ENCODE results near the gene GNB1L.
"Not testable (repeated sequence)": the region's sequence is repeated elsewhere in the genome, so short reads cannot be mapped to it uniquely, and the experiment has no call there.

The GNB1L gene

DNA sequence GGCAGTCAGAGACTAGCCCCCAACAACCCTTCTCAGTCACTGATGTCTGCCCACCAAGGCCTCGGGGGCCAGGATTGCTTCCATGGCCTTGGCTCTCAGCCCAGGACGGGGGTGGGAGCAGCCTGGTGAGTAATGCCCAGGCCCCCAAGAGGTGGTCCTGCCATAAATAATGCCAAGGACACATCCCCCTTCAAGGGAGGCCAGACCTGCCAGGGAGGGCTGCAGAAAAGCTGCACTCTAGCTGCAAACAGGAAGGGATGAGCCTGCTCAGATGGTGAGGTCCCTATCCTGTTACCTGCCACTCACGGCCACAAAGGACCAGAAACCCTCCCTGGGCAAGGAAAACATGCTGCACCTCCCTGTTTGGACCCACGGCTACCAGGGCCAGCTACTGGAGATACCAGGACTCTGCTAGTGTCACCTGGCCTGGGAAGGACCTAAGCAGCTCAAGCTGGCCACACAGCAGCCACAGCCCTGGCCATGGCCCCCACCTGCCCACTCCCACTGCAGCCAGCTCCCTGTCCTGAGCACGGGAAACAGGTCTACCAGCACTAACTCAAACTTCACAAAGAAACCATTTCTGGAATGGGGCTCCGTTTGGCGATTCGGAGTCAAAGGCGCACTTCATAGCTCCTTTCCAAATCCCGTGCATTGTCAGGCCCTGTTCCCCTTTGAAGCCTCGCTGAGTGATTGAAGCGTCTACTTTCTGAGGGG, 12.1 kb downstream of the GNB1L start:
- no peak for DNase-seq

DNA sequence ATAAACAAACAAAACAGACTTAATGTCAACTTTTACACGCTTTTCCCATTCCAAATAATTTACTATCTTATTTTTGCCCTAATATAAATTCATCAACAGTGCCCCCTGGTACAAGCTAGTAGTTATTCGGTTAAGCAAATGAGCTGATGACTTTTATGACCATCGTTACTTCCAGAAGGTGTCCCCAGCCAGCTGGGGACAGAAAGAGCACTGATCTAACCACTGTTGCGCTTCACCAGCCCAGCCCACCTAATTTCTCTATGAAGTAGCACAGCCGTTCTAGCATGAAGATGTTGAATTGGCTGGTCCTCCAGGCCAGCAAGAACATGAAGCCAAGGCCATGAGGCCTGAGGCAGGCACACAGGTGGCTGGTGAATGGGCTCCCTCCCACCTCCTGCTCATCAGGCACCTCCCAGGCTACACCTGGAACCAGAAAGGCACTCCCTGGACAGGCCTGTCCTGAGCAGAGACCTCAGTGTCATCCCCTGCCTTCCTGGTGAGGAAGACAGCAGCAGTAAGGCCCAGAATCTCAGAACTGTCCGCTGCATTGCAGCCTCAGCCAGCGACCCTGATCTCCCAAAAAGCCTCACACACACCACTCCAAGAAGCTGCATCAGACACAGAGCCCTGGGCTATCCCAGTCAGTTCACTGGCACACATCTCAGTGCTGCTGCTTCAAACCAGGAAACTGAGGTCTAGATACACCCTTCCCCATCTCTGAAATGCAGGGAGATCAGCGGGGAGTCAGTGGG, 12.9 kb downstream of the GNB1L start:
- no peak for DNase-seq

DNA sequence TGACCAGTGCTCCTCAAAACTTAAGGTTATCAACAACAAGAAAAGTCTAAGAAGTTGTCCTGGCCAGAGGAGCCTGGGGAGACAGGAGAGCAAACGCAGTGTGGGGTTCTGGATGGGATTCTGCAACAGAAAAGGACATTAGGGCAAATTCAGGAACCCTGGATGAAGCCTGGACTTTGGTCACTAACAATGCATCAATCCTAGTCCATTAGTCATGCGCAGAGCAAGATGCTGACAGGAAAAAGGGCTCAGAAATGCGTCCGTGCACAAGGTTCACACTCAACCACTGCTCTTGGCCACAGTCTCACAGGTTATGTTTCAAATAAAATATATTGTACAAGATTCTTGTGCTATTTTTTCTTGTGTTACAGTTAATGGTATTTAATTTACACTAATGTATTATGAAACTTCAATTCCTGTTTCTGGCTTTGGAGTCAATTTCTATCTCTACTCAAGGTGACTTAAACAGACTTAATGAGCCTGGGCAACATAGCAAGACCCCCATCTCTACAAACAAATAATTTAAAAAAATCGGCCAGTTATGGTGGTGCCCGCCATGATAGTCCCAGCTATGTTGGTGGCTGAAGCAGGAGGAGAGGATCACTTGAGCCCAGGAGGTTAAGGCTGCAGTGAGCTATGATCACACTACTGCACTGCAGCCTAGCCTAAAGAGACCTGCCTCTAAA, 13.6 kb downstream of the GNB1L start:
- DNase-seq, result no peak

DNA sequence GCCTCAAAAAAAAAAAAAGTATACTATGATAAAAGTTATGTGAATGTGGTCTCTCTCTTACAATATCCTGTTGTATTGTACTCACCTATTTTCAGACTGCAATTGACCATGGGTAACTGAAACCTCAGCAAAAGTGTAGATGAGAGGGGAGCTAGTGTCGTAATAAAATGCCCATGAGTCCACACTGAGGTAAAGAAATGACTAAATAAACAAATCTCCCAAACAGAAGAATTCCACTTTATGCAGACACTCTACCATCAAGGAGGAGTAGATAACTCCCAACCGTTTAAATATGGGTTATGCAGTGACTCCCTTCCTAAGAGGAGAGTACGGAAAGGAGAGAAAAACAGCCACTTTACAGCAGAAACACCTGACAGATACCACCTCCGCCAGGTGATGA, 14.6 kb downstream of the GNB1L start:
- no peak for DNase-seq

DNA sequence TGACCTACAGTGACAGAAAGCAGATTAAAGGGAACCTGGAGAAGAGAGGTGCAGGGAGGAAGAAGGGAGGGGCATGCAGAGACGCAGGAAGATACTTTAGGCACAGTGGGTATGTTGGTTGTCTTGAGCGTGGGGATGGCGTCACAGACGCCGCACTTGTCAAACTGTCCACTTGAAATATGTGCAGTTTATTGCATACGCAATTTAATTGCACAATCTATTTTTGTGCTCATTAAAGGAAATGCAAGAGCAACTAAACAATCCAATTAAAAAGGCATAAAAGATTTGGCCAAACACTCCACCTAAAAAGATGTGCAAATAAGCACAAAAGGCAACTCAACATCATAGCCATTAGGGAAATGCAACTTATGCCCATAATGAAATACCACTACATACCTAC, 16.8 kb downstream of the GNB1L start:
- no peak for DNase-seq

DNA sequence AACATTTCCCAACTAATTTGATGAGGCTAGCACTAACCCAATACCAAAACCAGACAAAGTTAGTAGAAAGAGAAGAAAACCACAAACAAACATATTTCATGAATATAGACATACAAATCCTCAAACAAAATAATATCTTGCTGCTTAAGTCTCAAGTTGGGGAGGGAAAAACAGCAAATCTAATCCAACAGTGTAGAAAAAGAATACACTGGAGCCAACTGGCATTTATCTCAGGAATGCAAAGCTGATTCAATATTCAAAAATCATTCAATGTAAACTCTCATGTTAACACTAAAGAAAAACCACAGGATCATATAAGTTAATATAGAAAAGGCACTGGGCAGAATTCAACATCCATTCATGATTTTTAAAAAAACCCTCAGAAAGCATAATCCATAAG, 18.2 kb downstream of the GNB1L start:
- no peak for DNase-seq

DNA sequence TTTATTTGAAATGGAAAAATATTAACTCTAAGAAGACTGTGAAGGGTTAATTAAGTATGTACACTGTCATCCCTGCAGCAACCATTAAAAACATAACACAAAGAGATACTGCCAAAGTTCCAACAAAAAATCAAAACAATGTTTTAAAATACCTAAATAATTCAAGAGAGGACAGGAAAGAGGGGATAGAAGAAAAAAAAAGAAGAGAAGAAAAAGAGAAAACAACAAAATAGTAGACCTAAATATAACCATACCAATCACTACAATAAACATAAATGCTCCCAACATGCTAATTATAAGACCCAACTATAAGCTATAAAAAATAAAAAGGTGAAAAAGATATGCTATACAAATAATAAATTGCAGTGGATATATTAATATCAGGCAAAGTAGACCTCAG, 20.1 kb downstream of the GNB1L start:
- no peak for DNase-seq

DNA sequence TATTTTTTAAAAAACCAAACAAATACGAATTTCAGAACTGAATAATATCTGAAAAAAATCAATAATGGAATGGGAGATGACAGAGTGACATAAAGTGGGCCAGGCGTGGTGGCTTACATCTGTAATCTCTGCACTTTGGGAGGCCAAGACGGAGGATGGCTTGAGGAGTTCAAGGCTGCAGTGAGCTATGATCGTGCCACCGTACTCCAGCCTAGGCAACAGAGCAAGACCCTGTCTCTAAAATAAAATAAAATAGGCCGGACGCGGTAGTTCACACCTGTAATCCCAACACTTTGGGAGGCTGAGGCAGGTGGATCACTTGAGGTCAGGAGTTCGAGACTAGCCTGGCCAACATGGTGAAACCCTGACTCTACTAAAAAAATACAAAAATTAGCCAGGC, 21.3 kb downstream of the GNB1L start:
- not testable (repeated sequence) for DNase-seq

DNA sequence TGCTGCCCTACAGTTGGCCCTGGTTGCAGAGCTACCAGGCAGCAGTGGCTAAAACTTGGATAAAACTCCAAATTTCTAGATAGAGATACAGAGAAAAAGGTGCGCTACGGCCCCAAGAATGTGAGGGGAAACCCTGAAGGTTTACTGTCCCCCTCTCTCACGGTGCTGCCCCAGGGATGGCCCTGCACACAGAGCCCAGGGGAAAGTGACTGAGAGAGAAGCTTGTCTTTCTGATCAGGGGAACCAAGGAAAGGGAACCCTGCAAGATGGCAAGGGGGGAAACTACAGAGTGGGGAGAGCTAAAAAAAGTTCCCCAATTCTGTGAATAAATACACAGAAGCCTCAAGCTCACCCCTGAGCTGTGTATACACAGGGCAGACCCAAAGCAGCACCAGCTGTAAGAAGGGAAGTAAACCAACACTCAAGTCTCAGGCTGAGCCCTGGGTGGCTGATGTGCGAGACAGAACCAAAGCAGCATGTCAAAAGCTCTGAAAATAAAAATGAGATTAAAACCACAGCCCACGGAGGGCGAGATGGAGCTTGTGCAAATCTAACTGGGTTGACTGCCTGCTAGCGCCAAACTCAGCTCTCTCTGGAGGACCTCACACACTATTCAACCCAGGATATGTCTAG, 22.1 kb downstream of the GNB1L start:
- no peak for DNase-seq

DNA sequence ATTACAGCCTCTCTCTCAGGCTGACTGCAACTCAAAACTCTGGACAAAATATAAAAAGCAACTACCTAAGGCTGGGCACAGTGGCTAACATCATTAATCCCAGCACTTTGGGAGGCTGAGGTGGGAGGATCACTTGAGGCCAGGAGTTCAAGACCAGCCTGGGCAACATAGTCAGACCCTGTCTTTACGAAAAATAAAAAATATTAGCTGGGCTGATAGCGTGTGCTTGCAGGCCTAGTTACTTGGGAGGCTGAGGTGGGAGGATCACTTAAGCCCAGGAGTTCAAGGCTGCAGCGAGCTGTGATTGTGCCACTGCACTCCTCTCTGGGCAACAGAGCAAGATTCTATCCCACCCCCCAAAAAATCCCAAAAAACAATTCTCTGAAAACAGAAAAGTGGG, 22.7 kb downstream of the GNB1L start:
- not testable (repeated sequence) for DNase-seq

DNA sequence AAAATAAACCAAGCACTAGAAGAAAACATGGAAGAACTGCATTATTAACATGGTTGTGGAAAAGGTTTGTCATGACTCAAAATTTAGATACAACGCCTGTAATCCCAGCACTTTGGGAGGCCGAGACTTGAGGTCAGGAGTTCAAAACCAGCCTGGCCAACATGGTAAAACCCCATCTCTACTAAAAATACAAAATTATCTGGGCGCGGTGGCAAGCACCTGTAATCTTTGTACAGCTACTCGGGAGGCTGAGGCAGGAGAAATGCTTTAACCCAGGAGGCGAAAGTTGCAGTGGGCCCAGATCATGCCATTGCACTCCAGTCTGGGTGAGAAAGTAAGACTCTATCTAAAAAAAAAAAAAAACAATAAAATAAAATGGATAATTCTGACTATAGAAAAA, 23.7 kb downstream of the GNB1L start:
- DNase-seq, result no peak

DNA sequence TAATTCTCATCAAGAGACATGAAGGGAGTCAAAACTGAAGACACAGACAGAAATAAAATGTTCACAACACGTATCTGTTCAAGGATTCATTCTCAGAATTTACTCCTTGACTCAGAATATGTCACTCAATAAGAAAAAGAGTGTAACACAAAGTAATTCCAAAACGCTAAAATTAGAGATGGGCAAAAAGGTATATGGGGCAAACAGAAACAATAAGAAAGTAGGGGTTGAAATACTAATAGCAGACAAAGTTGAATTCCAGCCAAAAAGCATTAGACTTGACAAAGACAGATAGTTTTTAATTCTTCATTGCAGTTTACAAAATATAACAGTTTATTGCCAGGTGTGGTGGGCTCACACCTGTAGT, 26.7 kb downstream of the GNB1L start:
- no peak for DNase-seq

DNA sequence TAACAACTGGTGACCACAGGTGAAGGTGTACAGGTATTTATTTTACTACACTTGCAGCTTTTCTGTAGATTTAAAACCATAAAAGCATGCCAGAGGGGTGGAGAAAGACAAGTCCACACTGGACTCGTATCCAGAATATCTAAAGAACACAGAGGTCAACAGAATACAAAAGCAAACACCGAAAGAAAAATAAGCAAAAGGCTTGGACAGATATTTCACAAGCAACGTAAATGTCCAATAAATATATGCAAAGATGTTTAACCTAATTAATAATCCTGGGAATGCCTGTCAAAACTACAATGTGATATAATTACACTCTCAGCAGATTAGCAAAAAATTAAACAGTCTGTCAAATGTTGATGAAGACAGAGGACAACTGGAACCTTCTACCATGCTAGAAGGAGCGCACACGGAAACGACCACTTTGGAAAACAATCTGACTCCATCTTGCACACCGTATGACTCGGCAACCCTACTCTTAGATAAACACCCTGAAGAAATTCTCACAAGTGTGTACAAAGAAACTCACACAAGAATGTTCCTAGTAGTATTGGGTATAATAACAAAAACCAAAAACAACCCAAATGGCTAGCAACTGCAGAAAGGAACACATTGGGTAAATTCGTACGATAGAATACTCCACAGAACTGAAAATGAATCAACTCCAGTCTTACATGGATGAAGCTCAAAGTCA, 27.2 kb downstream of the GNB1L start:
- DNase-seq, result no peak

DNA sequence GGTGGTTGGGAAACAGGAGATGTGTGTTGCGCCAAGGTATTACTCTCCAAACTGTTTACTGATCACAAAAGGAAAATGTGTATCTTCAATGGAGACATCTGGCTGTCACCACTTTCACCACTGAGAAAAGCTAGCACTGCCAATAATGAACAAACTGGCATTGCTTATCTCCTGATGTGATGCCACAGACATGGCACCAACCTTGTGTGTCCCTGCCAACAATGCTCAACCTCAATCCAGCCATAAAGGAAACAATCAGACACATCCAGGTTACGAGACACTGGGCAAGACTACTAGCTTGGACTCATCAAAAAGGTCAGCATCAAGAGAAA, 28.1 kb downstream of the GNB1L start:
- DNase-seq, result no peak

DNA sequence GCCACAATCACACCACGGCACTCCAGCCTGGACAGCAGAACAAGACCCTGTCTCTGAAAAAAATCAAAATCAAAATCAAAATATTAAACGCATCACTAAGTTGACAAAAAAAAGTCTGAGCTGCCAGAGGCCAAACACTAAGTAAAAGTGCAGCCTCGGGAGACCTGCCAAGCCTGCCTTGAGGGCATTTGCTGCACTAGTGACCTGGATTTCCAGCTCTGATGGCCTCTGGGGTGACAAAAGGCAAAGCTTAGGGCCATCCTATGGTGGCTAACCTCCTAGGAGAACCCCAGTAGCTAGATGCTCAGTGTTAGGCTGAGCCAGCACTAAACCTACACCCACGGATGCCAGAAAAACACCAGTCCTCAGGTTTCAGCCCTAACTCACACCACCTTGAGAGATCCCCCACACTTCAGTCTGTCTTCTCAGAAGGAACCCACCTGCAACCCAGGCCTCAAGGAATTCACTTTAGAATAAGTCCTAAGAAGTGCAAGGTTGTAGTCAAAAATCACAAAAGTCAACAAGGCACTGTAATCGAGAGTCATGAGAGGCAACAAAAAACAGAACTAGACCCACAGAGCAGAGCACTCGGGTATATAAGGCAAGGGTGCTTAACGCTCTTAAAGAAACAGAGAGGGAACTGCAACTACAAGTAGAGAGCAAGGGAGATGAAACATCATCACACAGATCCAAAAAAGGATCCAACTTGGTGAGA, 28.6 kb downstream of the GNB1L start:
- no peak for DNase-seq

DNA sequence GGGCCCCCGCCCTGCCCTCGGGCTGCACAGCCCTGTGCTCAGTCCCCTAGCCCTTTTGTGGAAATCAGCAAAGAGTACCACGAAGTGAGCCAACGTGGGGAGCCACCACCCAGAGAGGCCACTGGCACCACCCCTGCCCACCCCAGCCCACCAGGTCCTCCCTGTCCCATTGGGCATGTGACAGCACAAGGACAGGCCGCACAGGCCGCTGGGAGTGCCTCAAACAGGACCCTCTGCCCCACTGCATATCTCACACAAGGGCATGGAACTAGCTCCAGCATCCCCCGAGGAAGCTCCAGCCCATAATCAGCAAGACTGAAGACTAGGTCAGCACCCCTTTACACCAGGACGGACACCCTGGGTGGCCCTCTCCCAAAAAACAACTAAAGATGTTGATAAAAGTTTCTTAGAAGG, 29.7 kb downstream of the GNB1L start:
- DNase-seq, result no peak

DNA sequence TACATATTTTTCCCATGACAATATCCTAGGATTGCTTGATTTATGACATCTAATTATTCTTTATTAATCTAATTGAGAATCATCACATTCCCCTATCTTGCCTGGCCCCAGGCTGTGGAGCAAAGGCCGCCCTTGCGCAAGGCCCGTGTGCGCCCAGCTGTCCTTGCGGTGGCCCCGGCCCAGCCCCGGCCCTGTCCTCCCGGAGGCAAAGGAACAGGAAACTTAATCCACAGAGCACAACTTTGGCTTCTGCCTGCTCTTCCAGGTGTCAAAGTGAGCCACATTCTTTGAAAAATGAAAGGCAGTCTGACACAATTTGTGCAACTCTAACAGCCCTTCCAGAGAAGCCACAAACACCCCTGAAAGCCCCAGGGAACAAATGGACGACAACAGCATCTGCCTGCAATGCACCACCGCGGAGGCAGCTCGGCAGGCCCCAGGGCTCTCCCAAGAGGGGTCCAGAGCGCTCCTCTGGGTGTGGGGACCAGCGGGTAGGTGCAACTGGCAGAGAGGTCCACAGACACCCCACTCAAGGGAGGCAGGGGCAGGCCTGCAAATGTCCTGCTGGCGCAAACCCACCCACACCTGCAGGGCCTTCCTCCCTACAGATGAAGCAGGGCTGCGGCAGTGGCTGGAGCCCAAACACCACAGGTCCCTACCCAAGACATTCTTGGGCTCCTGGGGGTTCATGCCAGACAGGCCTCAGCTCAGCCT, 30.3 kb downstream of the GNB1L start:
- DNase-seq, result no peak

DNA sequence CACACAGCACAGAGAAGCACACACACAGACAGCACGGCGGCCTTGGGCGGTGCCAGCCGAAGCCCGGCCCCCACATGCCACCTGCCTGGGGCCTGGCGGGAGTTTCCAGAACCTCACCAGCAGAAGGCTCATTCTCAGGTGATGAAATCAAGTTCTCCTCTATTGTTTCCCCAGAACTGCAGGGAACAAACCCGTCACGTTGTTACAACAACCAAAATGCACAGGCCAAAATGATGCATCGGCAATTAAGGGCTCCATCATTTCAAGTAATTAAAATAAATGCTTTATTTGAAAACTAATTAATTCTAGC, 30.8 kb downstream of the GNB1L start:
- no peak for DNase-seq

DNA sequence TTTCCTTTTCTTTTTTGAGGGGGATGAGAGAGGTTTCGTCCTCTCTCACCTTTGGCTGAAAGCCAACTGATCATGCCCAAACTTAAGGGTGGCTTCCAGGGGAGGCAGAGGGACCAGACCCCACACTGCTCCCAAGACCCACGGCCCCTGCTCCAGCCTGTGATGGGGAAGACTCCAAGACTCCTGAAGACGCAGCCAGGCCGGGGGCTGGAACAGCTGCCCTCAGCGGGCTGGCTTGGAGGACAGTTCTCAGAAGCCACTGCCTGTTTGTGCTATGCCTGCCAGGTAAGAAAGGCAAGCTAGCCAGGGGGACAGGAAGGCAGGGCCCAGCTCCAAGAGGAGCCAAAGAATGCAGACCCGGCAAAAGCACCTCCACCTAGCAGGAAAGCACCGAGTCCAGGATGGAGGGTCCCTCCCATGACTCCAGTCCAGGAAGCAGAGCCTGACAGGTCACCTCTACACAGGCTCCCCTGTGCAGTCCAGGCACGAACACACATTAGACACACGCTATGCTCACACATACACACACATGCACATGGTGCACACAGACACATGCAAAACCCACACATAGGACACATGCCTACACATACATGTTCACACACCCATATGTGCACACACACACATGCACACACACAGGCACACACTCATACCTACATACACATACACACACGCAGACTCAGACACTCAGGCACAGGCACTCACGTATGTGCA, 31.3 kb downstream of the GNB1L start:
- no peak for DNase-seq

DNA sequence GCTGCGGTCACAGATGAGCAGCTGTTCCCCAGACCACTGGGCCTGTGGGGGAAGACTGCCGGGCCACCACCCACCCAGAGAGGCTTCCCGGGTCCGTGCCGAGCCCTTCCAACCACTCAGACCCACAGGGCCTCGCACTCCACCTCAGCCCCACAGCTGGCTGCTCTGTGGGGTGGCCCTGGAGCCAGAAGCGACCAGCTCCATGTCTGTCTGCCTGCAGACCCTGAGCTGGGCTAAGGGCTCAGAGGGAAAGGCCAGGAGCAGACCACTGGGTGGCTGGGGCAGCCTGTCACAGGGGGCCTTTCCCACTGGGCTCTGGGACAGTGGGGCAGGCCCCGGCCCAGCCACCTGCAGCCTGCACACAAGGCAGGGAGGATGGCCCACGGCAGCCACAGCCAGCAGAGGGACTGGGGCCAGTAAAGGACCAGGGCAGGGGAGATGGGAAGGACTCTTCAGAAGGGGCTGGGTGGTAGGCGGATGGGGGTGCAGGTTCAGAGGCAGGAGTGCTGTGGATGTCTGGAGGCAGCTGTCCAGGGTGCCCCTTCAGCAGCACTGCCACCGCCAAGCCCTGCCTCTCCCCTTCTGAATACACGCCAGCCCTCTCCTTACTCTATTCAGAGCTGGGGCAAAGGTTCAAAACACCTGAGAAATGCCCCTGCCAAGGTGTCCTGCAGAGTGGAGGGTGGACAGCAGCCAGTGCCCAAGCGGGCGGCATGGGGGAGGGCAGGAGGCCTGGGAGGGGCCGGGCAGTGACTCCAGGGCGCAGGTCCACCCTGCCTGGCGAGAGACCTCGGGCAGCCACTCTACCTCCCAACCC, 32.2 kb downstream of the GNB1L start:
- DNase-seq, result no peak

All from HCEC 1CT (cell line).